GM19240 (cell line): Measurements from ENCODE around the gene F2R.
"Not testable (repeated sequence)": the region's sequence is repeated elsewhere in the genome, so short reads cannot be mapped to it uniquely, and the experiment has no call there.

Source experiments
- DNase-seq: peaks from one replicate; pipeline ENCODE4 v3.0.0; 2011; ENCODE audit warnings: low spot score; ENCODE audit not compliant: insufficient read length

Gene F2R

DNA sequence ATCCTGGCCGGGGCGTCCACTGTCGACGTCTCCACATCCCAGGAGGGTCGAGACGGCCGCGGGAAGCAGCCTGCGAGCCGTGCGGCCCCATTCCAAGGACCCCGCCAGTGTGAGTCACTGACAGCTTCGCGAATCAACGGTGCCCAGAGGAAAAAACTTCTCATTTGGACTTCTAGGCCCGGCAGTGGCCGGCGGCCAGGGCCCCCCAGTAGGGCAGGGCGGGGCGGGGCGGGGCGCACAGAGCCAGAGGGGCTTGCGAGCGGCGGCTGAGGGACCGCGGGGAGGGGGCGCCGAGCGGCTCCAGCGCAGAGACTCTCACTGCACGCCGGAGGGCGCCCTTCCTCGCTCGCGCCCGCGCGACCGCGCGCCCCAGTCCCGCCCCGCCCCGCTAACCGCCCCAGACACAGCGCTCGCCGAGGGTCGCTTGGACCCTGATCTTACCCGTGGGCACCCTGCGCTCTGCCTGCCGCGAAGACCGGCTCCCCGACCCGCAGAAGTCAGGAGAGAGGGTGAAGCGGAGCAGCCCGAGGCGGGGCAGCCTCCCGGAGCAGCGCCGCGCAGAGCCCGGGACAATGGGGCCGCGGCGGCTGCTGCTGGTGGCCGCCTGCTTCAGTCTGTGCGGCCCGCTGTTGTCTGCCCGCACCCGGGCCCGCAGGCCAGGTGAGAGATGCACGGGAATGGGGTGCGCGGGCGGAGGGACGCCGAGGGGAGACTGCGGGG, at the start of gene F2R:
Gene F2R (plus strand): TSS at position 391 of the 720 bp plus-strand sequence. CDS start 182 bp downstream, at position 573.
- peak; percentile 25 for DNase-seq

DNA sequence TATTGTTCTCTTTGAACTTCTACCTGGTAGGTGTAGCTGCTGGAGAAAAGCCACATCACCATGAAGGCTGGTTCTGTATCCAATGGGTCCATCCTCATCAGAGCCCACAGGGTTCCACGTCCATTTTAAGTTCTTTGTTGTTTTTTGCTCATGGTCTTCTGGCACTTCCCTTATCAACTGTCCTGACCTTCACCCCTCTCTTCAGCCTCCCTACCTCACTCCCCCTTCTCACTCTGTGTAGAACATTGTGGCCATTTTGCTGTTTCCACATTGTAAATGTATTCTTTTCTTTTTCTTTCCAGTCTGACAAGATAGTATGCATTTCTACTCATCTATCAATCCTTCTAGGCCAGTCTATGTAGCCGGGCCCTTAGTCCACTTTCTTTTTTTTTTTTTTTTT, 48.4 kb upstream of the F2R start:
- DNase-seq: no peak

DNA sequence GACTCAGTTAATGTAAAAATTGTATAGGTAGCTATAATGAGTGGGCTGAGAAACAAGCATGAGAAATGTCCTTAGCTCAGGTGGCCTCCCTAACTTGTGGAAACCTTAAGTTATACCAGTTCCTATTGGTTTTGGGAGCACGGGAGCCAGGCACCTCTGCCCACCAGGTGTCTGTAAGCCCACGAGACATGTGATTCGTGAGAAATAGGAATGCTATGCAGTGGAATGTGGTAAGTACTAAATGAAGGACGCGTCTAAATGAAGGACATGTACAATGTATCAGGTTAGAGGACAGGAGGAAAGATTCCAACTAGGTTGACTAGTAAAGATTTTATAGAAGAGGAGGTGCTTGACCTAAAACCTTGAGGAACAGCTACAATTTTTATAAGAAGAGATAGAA, 46.7 kb upstream of the F2R start:
- DNase-seq: no peak

DNA sequence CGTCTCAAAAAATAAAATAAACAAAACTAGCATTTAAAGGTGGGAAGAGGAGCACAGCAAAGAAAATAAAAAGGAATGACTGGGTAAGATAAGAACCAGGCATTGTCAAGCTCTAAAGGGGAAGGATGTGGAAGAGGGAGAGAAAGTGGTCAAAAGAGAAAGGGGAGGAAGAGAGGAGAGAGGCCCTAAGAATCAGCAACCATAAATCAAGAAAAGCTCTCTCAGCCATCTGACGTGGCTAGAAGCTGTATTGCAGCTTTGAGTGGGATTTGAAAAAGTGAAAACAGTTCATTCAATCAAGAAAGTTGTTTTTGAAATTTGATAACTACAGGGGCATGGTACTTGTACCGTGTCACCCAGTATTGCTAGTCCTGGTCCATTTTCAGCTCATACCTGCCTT, 45.4 kb upstream of the F2R start:
- no peak for DNase-seq

DNA sequence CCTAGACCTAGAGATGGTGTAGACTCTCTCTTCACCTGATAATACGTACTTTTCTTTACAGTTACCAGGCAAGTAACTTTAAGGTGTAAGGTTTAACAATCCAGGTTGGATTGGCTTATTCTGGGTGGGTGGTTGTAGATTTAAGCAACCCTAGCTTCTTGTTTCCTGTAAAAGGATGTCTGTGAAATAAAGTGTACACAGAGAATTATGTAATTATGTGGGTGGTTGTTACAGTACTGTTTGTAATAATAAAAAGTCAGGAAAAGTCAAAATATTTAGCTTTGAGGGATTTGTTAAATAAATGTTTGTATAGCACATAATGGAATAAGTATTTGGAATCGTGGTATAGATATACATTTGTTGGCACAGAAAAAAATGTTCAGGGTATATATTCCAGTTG, 43.7 kb upstream of the F2R start:
- no peak for DNase-seq

DNA sequence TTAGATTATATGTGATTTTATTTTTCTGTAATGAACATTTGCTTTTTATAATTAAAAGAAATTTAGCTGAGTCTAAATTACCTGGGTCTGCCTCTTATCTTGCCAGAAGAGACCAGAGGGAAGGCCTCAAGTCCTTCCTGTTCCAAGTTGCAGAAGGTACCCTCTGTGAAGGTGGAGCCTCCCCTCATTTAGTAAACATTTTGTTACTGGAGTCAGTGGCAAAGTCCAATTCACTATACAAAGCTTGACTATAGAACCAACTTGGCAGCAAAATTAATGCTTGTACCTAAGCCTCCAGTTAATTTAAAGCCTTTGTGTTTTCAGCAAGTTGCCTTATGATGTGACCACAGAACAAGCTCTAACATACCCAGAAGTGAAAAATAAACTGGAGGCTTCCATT, 42.8 kb upstream of the F2R start:
- DNase-seq: no peak

DNA sequence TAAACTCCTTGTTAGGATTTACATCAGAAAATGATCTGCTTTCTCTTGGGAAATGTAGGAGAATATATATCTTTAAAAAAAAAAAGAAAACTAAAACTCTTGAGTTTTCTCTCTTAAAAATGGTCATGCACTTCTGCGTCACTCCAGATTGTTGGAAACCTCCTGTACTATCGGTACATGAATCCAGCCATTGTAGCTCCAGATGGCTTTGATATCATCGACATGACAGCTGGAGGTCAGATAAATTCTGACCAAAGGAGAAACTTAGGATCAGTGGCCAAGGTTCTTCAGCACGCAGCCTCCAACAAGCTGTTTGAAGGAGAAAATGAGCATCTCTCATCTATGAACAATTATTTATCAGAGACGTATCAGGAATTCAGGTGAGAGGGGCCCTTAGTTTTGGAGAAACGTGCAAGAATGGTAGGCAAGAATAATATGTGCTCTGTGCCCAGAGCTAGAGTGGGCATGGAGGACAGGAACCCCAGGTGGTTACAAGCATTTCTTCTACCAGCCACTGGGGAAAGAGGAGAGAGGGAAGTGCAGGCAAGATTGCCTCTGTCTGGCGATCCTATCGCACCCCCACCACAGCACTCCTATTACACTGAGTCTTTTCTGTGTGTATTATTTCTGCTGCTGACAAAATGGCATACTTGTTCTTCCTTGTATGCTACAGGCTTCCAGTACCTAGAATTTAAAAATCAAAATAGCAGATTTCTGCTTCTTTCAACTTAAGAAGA, 41.4 kb upstream of the F2R start:
- no peak for DNase-seq

DNA sequence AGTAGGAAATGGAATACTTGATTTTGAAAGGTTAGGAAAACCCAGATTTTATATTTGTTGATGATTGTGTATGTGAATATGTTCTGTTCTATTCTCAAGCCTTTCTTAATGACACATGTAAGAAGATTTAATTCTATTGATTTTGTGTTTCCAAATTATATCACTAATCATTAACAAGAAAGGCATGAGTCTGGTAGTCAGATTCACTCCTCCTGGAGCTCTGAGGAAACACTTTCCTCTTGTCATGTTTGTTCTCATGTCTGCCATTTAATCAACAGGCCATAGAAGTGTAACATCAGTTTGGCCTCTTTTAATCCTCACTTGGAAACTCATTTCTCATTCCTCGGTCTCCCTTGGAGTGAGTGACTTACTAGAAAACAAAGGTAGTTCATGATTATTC, 40.6 kb upstream of the F2R start:
- no peak for DNase-seq

DNA sequence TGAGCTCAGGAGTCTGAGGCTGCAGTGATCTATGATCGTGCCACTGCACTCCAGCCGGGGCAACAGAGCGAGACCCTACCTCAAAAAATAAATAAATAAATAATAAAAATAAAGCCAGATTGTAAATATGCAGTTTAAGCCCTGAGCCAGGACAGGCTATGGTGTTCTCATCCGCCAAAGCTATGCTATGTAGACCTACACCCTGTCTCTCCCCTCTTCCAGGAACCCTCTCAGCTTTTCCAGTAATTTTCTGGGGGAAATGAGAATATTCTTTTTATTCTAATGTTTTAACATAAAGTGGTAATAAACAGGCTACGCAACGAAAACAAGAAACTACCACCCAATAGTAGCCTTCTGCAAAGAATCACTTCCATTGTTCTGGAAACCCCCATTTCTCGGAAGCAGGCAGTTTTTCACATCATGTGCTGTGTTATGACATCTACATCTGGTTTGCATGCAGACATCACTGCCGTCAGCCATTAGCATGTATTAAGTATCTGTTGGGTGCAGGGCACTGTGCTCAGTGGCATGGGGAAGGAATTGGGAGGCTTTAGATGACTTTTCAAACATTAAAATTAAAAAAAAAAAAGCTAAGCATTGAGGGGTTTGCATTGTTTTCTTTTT, 38.0 kb upstream of the F2R start:
- no peak for DNase-seq

DNA sequence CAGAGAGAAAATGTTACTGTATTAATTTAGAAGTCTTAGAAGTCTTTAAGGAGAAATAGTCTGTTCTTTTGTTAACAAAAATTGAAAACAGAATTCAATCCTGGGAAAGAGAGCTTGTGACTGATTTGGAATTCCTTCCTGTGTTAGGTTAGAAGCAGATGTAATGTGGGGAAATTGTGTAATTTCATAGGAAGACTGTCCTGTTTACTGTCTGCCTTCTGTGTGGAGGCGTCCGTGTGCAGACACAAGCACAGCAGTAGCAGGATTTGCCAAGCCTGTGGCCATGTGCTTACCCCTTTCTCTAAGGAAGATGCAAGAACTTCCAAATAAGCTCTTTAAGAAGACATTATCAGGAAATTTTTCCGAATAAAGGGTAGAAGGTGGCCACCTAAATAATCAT, 36.7 kb upstream of the F2R start:
- no peak for DNase-seq

DNA sequence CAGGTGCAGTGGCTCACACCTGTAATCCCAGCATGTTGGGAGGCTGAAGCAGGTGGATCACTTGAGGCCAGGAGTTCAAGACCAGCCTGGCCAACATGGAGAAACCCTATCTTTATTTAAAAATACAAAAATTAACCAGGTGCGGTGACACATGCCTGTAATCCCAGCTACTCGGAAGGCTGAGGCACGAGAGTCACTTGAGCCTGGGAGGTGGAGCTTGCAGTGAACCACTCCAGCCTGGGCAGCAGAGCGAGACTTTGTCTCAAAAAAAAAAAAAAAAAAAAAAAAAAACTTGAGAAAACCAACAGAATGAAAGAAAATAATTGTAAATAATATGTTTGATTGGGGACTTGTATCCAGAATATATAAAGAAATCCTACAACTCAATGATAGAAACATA, 35.1 kb upstream of the F2R start:
- DNase-seq: not testable (repeated sequence)

DNA sequence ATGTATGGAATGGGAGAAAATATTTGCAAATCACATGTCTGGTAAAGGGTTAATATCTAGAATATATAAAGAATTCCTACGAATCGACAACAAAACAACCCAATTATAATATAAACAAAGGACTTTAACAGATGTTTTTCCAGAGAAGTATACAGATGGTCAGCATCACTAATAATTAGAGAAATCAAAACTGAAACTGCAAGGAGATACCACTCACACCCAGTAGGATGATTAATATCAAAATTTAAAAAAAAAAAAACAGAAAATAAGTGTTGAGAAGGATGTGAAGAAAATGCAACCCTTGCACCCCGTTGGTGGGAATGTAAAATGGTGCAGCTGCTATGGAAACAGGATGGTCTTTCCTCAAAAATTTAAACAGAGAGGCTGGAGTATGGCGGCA, 34.6 kb upstream of the F2R start:
- no peak for DNase-seq

DNA sequence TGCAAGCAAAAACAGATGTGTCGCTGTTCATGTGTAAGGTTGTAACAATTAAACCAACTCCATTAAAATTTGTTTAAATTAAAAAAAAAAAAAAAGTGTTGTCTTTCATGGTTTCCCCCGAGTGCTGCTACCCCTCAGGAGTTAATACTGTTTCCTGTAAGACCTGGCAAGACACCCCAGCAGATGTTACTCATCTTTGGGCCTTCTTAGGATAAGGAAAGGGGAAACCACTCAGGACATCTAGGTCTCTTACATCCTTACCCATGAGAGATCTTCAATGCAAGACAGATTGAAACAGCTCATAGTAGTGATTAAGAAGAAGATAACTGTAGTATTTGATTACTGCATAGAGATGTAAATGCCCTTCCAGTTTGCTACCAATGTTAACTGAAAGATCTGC, 33.5 kb upstream of the F2R start:
- no peak for DNase-seq

DNA sequence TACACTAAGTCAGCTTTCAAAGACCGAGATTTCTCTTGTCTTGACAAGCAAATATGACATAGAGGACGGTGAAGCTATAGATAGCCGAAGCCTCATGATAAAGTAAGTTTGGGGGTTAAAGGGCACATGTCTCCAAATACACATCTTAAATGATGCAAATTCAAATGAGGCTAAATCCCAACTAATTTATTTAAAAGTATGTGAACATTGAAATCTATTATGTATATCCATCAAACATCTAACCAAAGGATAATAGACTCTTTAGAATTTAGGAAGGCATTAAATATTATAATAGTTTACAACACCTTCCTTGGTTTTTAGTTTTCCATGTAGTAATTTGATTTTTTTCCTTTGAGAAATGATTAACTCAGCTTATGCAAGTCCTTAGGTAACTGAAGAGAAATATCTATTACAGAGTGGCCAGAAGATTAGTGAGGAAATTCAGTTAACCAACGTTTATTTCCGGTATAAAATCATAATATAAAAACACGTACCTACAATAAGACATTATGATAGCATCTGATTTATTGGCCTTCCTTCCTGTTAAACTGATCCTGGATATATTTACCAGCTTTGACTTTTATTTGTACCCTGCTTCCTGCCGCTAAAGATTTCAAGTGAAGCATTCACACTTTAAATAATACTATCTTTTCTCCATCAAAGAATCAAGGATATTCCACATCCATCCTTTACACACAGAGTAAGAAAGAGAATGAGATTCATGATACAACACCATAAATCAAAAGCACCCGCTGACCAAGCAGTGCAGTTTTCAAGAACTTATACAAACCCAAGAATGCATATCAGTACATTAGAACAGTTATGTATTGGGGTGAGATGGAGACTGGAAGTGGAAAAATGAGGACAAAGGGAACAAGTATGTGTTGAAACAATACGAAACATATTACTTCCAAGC, 31.9 kb upstream of the F2R start:
- DNase-seq: no peak

DNA sequence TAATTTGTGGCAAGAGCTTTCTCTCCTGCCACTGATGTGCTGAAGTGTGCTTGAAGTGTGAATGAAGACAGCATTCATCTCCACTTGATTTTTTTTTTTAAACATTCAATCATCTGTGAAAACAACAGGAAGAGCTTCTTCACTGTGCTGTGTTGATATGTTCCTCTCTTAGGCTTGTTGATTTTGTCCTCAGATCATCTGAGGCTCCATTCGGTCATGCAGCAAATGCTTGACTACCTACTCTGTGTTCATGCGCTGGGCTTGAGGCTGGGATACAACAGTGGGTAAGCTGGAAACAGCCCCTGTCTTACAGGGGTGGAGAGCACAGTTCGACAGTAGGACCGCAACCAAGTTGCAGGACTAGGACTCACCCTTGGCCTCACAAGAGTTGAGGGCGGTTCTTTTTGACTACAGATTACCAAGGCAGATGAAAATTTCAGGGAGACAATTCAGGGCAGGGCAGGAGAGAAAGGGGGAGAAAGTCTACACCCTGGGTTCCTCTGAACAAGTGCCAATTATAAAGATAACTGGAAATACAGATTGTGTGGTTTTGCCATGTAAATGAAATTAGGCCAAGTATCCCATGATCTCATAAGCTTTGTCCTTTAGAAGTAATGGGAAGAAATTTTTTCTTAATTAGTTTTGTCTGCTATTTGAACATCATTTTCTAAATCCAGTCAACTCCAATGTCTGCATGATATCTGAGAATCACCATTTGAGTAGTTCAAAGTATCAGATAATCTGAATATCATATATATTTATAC, 31.0 kb upstream of the F2R start:
- no peak for DNase-seq

DNA sequence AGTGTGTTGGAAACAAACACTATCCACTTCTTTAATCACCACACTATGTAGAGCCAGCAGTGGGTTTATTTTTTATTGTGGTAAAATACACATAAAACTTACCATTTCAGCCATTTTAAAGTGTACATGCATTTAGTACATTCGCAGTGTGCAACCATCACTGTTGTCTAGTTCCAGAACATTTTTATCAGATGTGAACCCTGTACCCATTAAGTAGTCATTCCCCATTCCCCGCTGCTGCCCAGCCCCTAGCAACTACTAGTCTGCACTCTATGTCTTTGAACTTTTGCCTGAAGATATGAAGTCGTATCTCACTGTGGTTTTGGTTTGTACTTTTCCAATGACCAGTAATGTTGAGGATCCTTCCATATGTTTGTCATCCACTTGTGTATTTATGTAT, 30.2 kb upstream of the F2R start:
- no peak for DNase-seq

DNA sequence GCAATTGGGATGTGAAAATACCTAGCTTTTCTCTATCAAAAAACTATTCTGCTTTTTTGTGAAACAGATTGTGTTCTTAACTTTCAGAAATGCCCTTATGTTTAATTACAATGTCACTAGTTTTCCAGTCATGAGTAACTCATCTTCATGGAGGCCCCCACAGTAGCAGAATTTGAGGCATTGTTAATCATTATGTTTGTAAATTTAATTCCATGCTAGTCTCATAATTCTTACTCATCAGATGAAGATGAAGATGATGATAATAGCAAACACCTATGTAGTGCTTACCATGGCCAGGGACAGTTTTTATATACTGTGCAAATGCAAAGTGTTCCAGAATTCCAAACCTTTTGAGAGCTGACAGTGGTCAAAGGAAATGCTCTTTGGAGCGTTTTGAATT, 27.7 kb upstream of the F2R start:
- no peak for DNase-seq

DNA sequence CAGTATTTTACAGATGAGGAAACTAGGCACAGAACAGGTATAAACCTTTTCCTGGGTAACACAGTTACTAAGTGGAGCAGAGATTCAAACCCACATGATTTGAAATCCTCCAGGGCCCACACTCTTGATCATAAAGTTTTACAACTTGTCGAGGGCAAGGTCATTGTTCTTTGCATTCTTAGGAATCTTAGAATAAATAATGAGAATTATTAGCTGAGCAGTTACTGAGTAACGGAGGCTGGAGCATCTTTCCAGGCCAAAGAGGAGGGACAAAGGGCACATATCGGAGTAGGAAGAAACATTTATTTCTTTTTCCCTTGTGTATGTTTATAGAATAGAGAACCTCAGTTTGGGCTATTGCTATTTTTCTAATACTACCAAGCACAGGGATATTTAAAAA, 27.1 kb upstream of the F2R start:
- DNase-seq: no peak

DNA sequence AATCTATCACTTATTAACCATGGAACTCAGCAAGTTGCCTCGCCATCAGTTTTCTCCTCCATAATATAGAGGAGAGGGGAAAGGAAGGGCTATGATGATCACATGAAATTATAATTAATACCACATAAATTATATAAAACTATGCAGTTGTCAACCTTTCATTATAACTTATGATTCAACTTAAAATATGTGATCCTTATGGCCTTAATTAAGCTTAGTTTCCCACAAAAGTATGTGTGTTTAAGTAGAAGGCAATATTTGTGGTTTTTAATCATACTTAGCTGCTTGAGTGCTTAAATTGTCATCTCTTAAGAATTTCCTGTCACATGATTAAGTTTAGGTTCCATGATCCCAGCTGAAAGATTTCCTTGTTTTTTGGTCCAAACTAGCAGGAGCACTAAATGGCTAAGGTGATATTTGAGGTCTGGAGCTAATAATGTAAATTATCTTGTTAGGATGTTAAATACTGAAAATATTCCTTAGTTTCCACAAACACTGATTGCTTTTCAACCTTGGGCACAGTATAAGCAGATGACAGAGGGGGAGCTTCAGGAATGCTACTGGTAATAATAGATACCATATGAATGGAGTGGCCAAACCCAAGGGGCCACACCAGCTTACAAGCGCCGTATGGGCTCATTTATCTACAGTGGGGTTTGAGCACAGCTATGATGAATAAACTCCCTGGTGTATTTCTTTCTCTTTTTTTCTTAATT, 26.4 kb upstream of the F2R start:
- no peak for DNase-seq

DNA sequence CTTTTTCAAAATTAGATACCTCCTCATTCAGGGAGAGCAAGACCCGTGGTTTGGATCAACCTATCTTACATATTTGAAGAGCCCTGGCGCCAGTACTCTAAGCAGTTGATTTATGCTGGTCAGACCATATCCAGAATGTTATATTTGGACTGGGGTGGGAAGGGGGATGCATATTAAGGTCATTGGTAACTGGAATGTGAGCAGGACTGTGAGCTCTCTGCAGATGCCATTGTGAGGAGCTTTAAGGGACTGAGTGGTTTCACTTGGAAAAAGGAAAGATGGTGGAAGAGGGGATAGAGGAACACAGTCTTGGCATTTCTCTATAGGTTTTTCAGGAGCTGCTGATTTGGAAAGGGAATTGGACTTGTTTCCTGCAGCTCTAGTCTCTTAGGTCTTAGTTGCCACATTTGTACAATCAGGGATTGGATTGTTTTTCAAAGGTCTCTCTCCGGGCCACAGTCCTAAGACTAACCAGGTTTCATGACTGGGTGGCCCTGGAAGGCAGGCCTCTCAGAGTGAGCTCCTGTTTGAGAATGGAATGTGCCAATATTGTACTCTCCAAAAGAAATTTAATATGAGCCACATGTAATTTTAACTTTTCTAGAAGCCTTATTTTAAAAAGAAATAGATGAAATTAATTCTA, 25.8 kb upstream of the F2R start:
- DNase-seq: no peak
